ENCODE data around the gene XPO4.

XPO4 gene

DNA sequence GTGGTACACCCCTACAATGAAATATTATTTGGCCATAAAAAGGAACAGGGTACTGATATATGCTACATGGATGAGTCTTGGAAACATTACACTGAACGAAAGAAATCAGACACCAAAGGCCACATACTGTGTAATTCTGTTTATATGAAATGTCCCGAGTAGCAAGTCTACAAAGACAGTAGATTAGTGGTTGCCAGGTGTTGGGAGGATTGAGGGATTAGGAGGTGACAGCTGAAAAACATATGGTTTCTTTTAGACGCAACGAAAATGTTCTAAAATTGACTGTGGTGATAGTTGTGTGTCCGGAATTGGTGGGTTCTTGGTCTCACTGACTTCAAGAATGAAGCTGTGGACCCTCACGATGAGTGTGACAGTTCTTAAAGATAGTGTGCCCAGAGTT lies 163.9 kb downstream of the XPO4 start:
- Mint-ChIP-seq H3K27ac (no peak overlapping the region), H3K27me3 (ENCODE audit: low read depth) (no peaks in the 10 kb centered on the region), H3K4me1 (ENCODE audit: low read depth) (no peaks in the 10 kb centered on the region), H3K4me3 (no peak overlapping the region), H3K9me3 (no peaks in the 10 kb centered on the region), H3K36me3 (ENCODE audit: low read depth) (peaks cover 4% of the 10 kb centered on the region)
- DNase-seq (ENCODE audit: low spot score), result no peak

DNA sequence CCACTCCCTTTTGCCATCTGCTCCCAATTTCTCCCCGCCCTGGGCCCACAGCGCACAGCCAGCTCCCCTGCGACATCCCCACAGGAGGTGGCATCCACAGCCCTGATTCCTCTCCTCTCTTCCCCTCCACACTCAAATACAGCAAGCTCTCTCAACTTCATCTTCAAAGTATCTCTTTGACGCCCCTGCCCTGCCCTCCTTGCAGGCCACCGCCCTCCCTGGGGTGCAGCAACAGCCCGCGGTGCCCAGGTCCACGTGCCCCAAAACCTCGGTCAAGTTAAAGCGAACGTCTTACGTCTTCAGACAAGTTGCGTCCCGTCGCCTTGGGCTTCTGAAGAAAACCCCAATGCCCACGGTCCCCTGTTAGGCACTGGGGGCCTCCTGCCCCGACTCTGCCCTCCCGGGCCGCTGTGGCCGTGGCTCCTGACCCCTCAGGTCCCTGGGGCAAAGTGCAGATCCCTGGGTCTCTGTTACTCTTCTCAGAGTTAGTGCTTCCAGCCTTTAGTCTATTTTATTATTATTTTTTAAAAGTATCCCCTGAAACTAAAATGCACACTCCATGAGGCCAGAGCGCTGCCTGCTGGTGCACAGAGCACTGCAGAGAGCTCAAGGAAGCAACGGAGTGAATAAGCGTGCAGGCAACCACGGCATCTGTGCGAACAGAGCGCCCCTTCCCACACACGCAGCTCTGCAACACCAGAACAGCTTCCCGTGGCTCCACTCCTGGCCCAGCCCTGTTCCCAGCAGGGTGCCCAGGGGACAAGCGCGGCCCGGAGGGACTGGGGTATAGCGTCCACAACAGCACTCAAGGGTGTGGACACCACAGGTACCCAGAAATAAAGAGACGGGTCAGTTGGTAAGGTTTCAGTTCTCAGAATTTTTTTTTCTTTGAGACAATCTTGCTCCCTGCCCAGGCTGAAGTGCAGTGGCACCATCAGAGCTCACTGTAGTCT lies 172.6 kb downstream of the XPO4 start:
- H3K27me3 Mint-ChIP-seq (ENCODE audit: low read depth), result no peaks in the 10 kb centered on the region
- no peaks in the 10 kb centered on the region for H3K9me3 Mint-ChIP-seq
- DNase-seq (ENCODE audit: low spot score), result no peak

DNA sequence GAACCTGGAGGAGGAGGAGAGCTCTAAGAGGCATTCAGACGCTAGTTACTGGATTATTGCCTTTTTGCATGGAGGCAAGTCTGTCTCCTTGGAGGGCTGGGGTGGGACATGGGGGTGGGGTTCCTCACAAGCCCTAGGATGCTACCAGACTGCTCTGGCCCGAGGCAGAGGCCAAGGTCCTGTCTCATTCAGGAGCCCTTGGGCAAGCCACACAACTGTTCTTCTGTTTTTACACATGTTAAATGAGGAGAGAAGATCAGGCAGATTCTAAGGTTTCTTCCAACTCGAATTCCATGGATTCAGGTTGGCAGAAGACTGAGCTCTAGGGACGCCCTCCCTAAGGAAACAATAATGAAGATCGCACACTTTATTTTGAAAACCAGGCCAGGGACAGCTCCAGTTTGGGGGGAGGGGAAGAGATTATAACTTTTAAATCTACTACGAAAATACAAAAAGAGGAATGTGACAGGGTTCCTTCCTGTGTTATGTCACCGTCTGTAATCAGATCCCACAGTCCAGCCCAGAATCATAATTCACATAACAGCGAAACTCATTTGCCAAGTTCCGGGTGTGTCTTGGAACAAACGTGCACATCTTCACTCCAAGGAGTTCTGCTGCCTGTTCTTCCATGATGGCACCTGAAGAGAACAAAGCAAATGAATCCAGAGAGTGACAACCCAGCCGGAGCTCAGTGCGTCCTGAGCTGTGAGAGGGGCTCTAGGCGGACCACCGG lies 173.8 kb downstream of the XPO4 start:
- H3K36me3 Mint-ChIP-seq (ENCODE audit: low read depth), result no peaks in the 10 kb centered on the region
- H3K4me1 Mint-ChIP-seq (ENCODE audit: low read depth), result no peaks in the 10 kb centered on the region

More for the DNA sequence above, 172.6 kb downstream of the XPO4 start:
- Mint-ChIP-seq H3K36me3 (ENCODE audit: low read depth) (no peaks in the 10 kb centered on the region), H3K27ac (no peak overlapping the region), H3K4me1 (ENCODE audit: low read depth) (no peaks in the 10 kb centered on the region), H3K4me3 (no peak overlapping the region)

DNA sequence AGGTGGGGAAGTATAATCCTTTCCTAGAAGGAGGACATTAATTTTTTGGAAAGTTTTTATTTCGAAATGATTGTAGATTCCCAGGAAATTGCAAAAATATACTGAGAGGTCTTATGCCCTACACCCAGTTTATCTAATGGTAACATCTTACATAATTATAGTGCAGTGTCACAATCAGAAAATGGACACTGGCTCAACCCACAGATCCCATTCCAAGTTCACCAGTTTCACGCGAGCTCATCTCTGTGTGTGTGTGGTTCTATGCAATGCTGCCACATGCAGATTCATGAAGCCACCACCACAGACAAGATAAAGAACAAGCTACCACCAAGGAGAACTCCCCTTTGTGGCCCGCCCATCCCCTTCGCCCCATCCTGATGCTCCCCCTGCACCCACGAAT lies 174.7 kb downstream of the XPO4 start:
- no peaks in the 10 kb centered on the region for H3K9me3 Mint-ChIP-seq
- no peaks in the 10 kb centered on the region for H3K4me1 Mint-ChIP-seq (ENCODE audit: low read depth)
- H3K36me3 Mint-ChIP-seq (ENCODE audit: low read depth), result no peaks in the 10 kb centered on the region
- no peak for DNase-seq (ENCODE audit: low spot score)
- H3K27me3 Mint-ChIP-seq (ENCODE audit: low read depth), result peaks cover 2% of the 10 kb centered on the region
- H3K27ac Mint-ChIP-seq, result no peak overlapping the region
- H3K4me3 Mint-ChIP-seq, result no peak overlapping the region

More for the DNA sequence above, 173.8 kb downstream of the XPO4 start:
- Mint-ChIP-seq H3K27me3 (ENCODE audit: low read depth) (no peaks in the 10 kb centered on the region), H3K4me3 (no peak overlapping the region), H3K27ac (no peak overlapping the region), H3K9me3 (no peaks in the 10 kb centered on the region)
- DNase-seq (ENCODE audit: low spot score), result no peak
